Esophagus squamous epithelium (tissue), 5 donors: Measurements from ENCODE around the gene RBM17. TPM values are rescaled to one million over a fixed set of nuclear protein-coding genes. Genes with fewer than 3 reads are reported as not detected.
A peak's percentile ranks its signal among the peaks of the same experiment; 100 is the strongest.

Source experiments
- DNase-seq: peaks from one replicate; lab custom pipeline; 2025; lab: John Stamatoyannopoulos, UW
- H3K27ac ChIP-seq, 4 donors: fragments of 200-600 bp; sonication (generic); one replicate each; pipeline ENCODE4 v1.5.1; 2016 to 2019; ENCODE audit warnings: mild to moderate bottlenecking in 1 of 4
- H3K27me3 ChIP-seq, 4 donors: fragments of 200-600 bp; sonication (generic); 1 replicate in 3 of 4; 2 replicates in 1 of 4; pipeline versions ENCODE4 v1.5.1 to v1.6.0; 2017 to 2021; ENCODE audit warnings: antibody characterized with exemption in 1 of 4
- H3K36me3 ChIP-seq, 3 donors: fragments of 200-600 bp; sonication (generic); one replicate each; pipeline ENCODE4 v1.5.1; 2016 to 2019
- H3K4me1 ChIP-seq, 3 donors: fragments of 200-600 bp; sonication (generic); one replicate each; pipeline ENCODE4 v1.5.1; 2017 to 2019
- H3K4me3 ChIP-seq, 4 donors: fragments of 200-600 bp; sonication (generic); 1 replicate in 3 of 4; 2 replicates in 1 of 4; pipeline ENCODE4 v1.5.1; 2016 to 2019; ENCODE audit warnings: mild to moderate bottlenecking in 2 of 4, moderate library complexity in 1 of 4
- H3K9me3 ChIP-seq, 3 donors: fragments of 200-600 bp; sonication (generic); one replicate each; pipeline ENCODE4 v1.5.1; 2016 to 2019
- POLR2A ChIP-seq, 4 donors: fragments of 450-650 bp; IDR thresholded peaks; one replicate each; pipeline ENCODE4 v1.6.1; 2017; ENCODE audit warnings: antibody characterized with exemption in 4 of 4, mild to moderate bottlenecking in 4 of 4, moderate library complexity in 3 of 4
- WGBS, 2 donors: methylation state at CpG; one replicate each; pipeline ENCODE4 v1.1.5; 2018; 5-methylcytosine and 5-hydroxymethylcytosine counted together
- intact Hi-C: fragments of 100-400 bp; cut with DNase I; formaldehyde crosslinking; loops from one replicate; pipeline ENCODE4 v1.15.0; 2022
- total RNA-seq, 4 donors: library from RNA; depleted of rRNA; stranded (reverse); fragments of >200 nt; gene quantifications; one replicate each; pipeline ENCODE4 v1.1.0, GENCODE V29; 2016
- TF ChIP-seq, protein P1 (sequence below), 6 experiments: fragments of 450-650 bp in 4 of 6; fragments of 200-600 bp in 2 of 6; sonication (generic) in 2 of 6; IDR thresholded peaks; one replicate each; pipeline ENCODE4 v1.5.1; 2016 to 2019; ENCODE audit warnings: antibody characterized with exemption in 6 of 6, mild to moderate bottlenecking in 4 of 6, moderate library complexity in 4 of 6
- donor health status: DM: yes; HTN: yes; CAD: no.

RBM17 gene
- total RNA-seq, 4 donors from 2014 or later = 35.7 to 61.8 (median 39.4) TPM

DNA sequence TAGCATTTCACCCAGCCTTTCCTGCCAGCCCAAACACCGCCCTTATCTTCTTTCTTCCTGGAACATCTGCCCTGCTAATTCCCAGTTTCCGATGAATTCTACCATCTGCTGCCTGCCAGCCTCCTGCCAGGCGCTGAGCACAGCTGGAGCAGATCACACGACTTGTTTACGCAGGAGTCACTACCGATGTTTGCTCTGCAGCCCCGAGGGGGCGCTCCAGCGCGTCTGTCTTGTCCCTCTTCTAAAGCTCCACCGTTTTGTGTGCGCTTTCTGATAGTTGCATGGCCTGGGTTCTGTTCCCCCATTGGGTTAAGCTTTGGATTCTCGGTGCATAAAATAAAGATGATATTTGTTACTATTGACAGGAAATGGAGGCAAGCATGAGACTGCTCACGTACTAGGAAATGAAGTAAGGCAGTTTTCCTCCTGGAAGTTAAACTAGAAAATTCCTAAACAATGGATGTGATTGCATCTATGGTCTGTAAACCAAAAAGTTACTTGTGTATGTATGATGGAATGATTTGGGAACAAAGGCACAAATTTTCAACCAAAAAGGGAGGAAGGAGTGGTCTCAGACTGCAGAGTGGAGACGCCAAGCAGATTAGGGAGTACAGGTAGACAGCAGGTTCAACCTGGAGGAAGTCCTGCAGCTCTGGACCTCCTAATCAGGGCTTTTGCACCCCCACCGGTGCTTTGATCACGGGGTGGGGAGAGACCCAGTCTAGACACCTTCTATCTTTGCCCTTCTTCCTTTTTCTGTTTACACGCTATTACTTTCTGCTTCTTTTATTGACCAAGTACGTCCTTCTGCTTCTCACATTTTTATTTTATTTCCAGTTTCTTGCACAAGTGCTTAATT is 2.2 kb upstream of the RBM17 start:
- Histone ChIP-seq H3K27ac (peak overlapping the region in 3 of 4 donors; percentile 51 to 60 (median 51)), H3K9me3 (no peaks in the 10 kb centered on the region), H3K4me1 (peaks cover 9 to 43% (median 22%) of the 10 kb centered on the region in 3 donors), H3K36me3 (no peaks in the 10 kb centered on the region), H3K4me3 (peak overlapping the region in 2 of 4 donors; percentile 8 to 47), H3K27me3 (peaks cover 0 to 11% (median 0%) of the 10 kb centered on the region in 4 donors)
- no peak for TF ChIP-seq POLR2A (IDR thresholded peaks at IDR 0.05)
- TF ChIP-seq, protein P1, sequence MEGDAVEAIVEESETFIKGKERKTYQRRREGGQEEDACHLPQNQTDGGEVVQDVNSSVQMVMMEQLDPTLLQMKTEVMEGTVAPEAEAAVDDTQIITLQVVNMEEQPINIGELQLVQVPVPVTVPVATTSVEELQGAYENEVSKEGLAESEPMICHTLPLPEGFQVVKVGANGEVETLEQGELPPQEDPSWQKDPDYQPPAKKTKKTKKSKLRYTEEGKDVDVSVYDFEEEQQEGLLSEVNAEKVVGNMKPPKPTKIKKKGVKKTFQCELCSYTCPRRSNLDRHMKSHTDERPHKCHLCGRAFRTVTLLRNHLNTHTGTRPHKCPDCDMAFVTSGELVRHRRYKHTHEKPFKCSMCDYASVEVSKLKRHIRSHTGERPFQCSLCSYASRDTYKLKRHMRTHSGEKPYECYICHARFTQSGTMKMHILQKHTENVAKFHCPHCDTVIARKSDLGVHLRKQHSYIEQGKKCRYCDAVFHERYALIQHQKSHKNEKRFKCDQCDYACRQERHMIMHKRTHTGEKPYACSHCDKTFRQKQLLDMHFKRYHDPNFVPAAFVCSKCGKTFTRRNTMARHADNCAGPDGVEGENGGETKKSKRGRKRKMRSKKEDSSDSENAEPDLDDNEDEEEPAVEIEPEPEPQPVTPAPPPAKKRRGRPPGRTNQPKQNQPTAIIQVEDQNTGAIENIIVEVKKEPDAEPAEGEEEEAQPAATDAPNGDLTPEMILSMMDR (IDR thresholded peaks at IDR 0.05) = peak; percentile 63 to 82 (median 75)
- WGBS, 2 donors = 20 to 26% methylated on average over 12 to 19 of the region's 19 CpGs
- peak; percentile 39 for DNase-seq
- intact Hi-C loops = no loop called here

- peaks cover 9 to 60% (median 22%) of the 10 kb centered on the region in 3 donors for H3K4me1 ChIP-seq
- intact Hi-C loops = no loop called here
- H3K27ac ChIP-seq = peak overlapping the region; percentile 85 to 96 (median 92)
- H3K27me3 ChIP-seq = no peaks in the 10 kb centered on the region
- no peaks in the 10 kb centered on the region for H3K36me3 ChIP-seq
- H3K4me3 ChIP-seq = peak overlapping the region; percentile 78 to 95 (median 88)
- no peak for DNase-seq
- no peaks in the 10 kb centered on the region for H3K9me3 ChIP-seq
- WGBS, 2 donors = 0 to 1% methylated on average over 31 to 52 of the region's 53 CpGs
- TF ChIP-seq, protein P1 (IDR thresholded peaks at IDR 0.05) = no peak
- no peak for TF ChIP-seq POLR2A (IDR thresholded peaks at IDR 0.05)
These were observed 743 bp downstream of the RBM17 start for GRCh38 chr10:6089334-6090219.

GRCh38 chr10:6091630-6092029 is 2.8 kb downstream of the RBM17 start:
- no peaks in the 10 kb centered on the region for H3K27me3 ChIP-seq
- H3K9me3 ChIP-seq = no peaks in the 10 kb centered on the region
- intact Hi-C loops = no loop called here
- H3K4me1 ChIP-seq = peaks cover 3 to 74% (median 26%) of the 10 kb centered on the region in 3 donors
- no peak for DNase-seq
- no peak overlapping the region for H3K27ac ChIP-seq
- 8 to 10% methylated on average over 1 of the region's 1 CpG for WGBS, 2 donors
- H3K4me3 ChIP-seq = no peak overlapping the region
- no peak for TF ChIP-seq POLR2A (IDR thresholded peaks at IDR 0.05)
- TF ChIP-seq, protein P1 (IDR thresholded peaks at IDR 0.05) = no peak
- peaks cover 0 to under 1% (median 0%) of the 10 kb centered on the region in 3 donors for H3K36me3 ChIP-seq

DNA sequence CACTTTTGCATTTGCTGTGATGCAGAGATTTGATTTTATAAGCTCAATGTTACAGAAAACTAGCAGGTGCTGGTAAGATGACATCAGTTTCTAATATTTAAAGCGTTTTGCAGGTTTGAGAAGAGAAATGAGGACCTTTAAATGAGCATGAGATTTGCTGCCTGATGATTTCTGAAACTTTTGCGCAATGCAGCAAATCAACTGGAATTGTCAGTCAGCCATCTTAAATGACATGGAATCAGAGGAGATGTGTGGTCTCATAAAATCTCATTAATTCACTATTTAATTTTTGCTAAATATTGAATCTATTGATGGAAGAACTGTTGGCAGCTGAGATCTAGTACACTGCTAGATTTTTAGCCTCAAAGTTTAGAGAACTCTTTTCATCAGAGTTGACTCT is 3.9 kb downstream of the RBM17 start:
- H3K9me3 ChIP-seq = no peaks in the 10 kb centered on the region
- H3K36me3 ChIP-seq = peaks cover 0 to 11% (median 8%) of the 10 kb centered on the region in 3 donors
- no peak for DNase-seq
- TF ChIP-seq, protein P1 (IDR thresholded peaks at IDR 0.05) = no peak
- no peak for TF ChIP-seq POLR2A (IDR thresholded peaks at IDR 0.05)
- no peaks in the 10 kb centered on the region for H3K27me3 ChIP-seq
- H3K4me1 ChIP-seq = peaks cover 0 to 75% (median 26%) of the 10 kb centered on the region in 3 donors
- H3K4me3 ChIP-seq = no peak overlapping the region
- WGBS, 2 donors = 60 to 77% methylated on average over 2 of the region's 2 CpGs
- no peak overlapping the region for H3K27ac ChIP-seq
- intact Hi-C loops = no loop called here
